Activated CD4-positive, CD25-positive, alpha-beta regulatory T cell treated with anti-CD3 and anti-CD28 coated beads, Interleukin-2, amount 50 U/mL, for 24 hours (primary cell): ENCODE measurements around the gene NACA2.
"Not testable (repeated sequence)": the region's sequence is repeated elsewhere in the genome, so short reads cannot be mapped to it uniquely, and the experiment has no call there.

Experiments
- ATAC-seq, 2 donors: fragments of 150-1000 bp; cut with Tn5 transposase; one replicate each; pipeline ENCODE4 v1.10.0; 2021; ENCODE audit warnings: mild to moderate bottlenecking in 1 of 2, moderate library complexity in 1 of 2

Gene NACA2

DNA sequence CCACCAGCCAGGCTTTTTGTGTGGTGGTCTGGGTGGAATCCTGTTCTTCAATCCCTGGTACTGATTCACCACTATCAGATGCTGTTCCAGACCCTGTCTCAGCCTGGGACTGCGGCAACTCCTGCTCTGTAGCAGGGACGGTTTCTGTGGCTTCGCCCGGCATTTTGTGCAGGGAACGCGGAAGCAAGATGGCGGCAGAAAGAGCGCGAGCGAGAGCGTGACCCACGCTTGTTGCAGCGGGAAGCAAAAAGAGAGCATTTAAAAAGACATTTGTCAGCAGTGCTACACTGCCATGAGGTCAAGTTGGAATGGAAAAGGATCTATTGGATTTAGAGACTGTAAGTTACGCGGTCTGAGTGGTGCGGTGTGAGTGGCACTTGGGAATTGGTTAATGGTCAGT, at the start of gene NACA2:
Gene NACA2 (minus strand): TSS at position 202 of the 400 bp plus-strand sequence. CDS start 39 bp downstream, at position 163.
- no peak for ATAC-seq

DNA sequence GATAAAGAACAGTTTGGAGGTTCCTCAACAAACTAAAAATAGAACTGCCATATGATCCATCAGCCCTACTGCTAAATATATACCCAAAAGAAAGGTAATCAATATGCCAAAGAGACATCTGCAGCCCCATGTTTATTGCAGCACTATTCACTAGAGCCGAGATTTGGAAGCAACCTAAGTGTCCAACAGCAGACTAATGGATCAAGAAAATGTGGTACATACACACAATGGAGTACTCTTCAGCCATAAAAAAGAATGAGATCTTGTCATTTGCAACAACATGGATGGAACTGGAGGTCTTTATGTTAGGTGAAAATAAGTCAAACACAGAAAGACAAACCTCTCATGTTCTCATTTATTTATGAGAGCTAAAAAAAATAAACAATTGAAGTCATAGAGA, 48.8 kb upstream of the NACA2 start:
- no peak for ATAC-seq

DNA sequence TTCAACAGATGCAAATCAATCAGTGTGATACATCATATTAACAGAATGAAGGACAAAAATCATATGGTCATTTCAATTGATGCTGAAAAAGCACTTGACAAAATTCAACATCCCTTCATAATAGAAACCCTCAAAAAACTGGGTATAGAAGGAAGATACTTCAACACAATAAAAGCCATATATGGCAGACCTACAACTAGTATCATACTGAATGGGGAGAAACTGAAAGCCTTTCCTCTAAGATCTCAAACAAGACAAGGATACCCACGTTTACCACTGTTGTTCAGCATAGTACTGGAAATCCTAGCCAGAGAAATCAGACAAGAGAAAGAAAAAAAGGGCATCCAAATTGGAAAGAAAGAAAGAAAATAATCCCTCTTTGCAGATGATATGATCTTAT, 47.1 kb upstream of the NACA2 start:
- no peak for ATAC-seq

GRCh38 chr17:61635913-61636432, 45.0 kb upstream of the NACA2 start:
- ATAC-seq: no peak

- ATAC-seq: no peak
Measured at GRCh38 chr17:61634942-61635538, 44.0 kb upstream of the NACA2 start.

DNA sequence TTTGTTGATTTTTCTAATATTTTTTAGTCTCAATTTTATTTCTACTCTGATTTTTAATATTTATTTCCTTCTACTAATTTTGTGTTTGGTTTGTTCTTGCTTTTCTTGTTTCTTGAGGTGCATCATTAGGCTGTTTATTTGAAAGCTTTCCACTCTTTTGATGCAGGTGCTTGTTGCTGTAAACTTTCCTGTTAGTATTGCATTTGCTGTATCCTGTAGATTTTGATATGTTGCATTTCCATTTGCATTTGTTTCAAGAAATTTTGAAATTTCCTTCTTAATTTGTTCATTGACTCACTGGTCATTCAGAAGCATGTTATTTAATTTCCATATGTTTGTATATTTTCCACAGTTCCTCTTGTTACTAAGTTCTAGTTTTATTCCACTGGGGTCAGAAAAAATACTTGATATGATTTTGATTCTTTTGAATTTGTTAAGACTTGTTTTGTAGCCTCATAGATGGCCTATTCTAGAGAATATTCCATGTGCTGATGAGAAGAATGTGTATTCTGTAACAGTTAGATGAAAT, 43.1 kb upstream of the NACA2 start:
- ATAC-seq: no peak

- ATAC-seq: no peak
Measured at GRCh38 chr17:61632826-61633225, 41.8 kb upstream of the NACA2 start.

DNA sequence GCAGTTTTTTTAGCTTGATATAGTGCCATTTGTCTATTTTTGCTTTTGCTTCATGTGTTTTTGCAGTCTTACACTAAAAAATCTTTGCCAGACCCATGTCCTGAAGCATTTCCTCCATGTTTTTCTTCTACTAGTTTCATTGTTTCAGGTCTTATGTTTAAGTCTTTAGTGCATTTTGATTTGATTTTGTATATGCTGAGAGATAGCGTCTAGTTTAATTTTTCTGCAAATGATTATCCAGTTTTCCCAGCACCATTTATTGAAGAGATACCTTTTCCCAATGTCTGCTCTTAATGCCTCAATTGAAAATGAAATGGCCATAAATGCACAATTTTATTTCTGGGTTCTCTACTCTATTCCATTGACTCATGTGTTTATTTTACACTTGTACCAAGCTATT, 40.8 kb upstream of the NACA2 start:
- ATAC-seq: no peak

DNA sequence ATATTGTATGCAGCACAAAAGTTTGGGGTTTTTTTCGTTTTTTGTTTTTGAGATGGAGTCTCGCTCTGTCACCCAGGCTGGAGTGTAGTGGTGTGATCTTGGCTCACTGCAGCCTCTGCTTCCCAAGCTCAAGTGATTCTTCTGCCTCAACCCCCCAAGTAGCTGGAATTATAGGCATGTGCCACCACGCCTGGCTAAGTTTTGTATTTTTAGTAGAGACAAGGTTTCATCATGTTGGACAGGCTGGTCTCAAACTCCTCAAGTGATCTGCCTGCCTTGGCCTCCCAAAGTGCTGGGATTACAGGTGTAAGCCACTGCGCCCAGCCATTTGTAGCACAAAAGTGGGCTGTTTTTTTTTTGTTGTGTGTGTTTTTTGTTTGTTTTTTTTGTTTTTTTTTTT, 37.1 kb upstream of the NACA2 start:
- ATAC-seq: not testable (repeated sequence)

- ATAC-seq: no peak
Measured at GRCh38 chr17:61627658-61628057, 36.6 kb upstream of the NACA2 start.

DNA sequence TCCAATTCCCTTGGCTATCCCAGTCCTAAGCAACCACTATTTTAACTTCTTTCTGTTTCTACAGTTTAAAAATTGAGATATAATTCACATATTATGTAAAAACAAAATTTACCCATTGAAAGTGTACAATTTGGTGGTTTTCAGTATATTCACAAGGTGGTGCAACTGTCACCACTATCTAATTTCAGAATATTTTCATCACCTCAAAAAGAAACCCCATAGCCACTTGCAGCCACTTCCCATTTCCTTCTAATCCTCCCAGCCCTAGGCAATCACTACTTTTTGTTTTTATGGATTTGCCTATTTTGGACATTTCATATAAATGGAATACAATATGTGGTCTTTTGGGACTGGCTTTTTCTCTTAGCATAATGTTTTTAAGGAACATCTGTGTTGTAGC, 36.1 kb upstream of the NACA2 start:
- no peak for ATAC-seq

- ATAC-seq: no peak
Measured at GRCh38 chr17:61625564-61625963, 34.5 kb upstream of the NACA2 start.

- ATAC-seq: no peak
Measured at GRCh38 chr17:61624951-61625350, 33.9 kb upstream of the NACA2 start.

DNA sequence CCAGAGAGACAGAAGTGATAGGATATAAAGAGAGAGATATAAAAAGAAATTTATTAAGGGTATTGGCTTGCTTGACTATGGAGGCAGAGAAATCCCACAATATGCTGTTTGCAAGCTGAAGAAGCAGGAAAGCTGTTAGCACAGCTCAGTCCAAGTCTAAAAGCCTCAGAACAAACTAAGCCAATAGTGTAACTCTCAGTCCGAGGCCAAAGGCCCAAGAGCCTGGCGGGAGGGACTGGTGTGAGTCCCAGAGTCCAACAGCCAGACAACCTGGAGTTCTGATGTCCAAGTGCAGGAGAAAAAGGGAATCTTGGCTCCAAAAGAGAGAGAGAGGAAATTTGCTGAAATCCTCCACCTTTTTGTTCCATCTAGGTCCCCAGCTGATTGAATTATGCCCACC, 30.3 kb upstream of the NACA2 start:
- ATAC-seq: no peak

GRCh38 chr17:61619953-61620352, 28.9 kb upstream of the NACA2 start:
- ATAC-seq: no peak

- no peak for ATAC-seq
Measured at GRCh38 chr17:61619493-61619892, 28.5 kb upstream of the NACA2 start.

DNA sequence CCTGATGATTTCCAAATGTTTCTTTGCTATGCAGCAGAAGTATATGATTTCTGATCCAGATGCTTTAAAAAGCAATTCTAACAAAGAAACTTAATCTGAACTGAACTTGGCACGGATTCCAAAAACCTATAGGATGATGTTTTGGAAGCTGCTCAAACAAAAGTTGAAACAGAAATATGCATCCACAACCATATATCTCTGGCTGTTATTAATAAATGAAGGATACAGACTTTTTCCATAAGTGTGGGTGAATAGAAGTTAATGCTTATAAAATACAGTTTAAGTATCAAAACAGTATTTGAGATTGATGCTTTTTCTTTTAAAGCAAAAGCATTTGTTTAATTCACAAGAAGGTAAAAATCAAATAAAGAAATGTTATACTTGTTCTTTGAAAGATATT, 27.9 kb upstream of the NACA2 start:
- ATAC-seq: no peak

- no peak for ATAC-seq
Measured at GRCh38 chr17:61617330-61617729, 26.3 kb upstream of the NACA2 start.

DNA sequence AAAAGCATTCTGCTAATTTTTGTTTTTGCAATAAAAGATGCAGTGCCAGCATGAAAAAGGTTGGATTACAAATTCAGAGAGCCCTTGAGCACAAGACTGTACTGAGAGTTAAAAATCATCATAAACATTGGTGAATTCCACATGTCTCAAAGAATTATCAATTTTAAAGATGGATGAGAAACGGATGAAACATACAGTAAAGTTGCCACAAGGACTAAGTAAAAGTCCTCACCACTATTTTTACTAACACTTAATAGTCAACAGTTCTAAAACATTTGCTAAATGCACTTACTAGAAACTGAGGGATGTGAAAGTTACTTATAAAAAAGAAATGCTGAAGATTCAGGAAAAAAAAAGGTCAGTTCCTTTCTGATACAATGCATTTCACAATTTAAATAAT, 25.8 kb upstream of the NACA2 start:
- ATAC-seq: no peak

DNA sequence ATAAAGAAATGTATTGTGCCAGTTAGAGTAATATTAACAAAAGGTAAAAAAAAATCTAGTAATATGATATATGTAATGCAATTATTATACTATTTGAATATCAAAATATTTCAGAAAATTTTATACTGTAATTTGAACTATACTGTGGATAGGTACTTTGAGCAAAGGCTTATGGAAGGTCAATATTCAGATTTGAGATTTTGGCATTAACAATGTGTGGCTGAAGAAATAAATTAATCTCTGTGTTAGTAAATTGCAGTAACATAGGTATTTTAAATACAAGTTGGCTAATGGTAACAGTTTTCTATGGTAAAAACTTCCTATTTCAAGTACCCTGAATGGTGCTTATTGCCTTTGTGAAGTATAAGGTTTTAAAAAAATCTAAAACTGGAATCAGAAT, 23.2 kb upstream of the NACA2 start:
- no peak for ATAC-seq

DNA sequence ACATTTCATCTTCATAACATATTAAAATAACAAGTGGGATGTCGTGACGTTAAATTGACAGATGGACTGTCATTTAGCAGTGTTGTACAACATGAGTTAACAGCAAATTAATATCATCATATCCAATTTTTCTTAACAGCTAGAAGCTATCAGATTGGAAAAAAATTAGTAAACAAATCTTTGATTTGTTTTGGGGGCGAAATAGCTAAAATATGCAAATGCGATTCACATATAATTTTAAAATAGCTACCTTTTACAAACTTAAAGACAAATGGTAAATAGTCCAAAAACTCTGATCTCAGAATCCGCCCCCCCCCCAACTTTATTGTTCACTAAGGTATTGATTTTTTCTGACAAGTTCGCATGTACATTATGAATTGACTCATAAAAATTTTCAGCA, 20.3 kb upstream of the NACA2 start:
- no peak for ATAC-seq

DNA sequence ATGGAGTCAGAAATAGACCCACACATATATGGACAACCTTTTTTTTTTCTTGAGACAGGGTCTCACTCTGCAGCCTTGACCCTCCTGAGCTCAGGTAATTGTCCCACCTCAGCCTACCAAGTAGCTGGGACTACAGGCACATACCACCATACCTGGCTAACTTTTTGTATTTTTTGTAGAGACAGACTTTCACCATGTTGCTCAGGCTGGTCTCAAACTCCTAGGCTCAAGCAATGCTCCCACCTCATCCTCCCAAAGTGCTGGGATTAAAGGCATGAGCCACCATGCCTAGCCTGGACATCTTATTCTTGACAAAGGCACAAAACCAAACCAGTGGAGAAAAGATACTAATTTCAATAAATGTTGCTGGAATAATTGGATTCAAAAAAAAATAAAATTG, 14.7 kb upstream of the NACA2 start:
- ATAC-seq: no peak

- no peak for ATAC-seq
Measured at GRCh38 chr17:61601297-61601696, 10.3 kb upstream of the NACA2 start.

DNA sequence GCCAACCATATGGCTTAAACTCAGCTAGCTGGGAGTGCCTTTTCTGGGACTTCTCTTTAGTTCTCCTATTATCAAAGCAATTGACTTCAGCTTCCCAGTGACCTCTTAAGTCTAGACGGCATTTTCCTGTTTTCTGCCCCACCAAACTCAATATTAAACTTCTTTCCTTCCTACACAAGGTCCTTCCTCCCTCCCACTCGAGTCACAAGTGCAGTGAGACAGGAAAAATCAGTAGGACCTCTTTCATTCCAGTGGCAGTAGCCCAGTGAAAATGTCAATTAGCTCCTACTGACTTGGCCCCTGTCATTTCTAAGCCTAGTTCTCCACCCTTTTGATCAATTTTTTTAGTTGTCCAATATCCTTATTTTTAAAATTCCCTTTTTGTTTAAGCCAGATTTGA, 9.6 kb upstream of the NACA2 start:
- ATAC-seq: no peak

- no peak for ATAC-seq
Measured at GRCh38 chr17:61599608-61600007, 8.6 kb upstream of the NACA2 start.
